Activated CD8-positive, alpha-beta T cell treated with anti-CD3 and anti-CD28 coated beads for 36 hours (primary cell): Measurements from ENCODE around the gene CTSH. TPM values are rescaled to one million over a fixed set of nuclear protein-coding genes. Genes with fewer than 3 reads are reported as not detected.

Experiments used
- ATAC-seq: fragments of 200-7000 bp; cut with Tn5 transposase; one replicate; pipeline ENCODE4 v1.10.0; 2021; ENCODE audit warnings: mild to moderate bottlenecking, moderate library complexity
- CTCF ChIA-PET: fragments of 350-600 bp; sonication (Branson Sonifier 250); formaldehyde crosslinking; loops from one replicate; lab custom pipeline; 2021; ENCODE audit warnings: antibody characterized with exemption; lab: Charles Lee
- POLR2A ChIA-PET: fragments of 350-600 bp; sonication (Branson Sonifier 250); formaldehyde crosslinking; loops from one replicate; lab custom pipeline; 2021; ENCODE audit warnings: antibody characterized with exemption; lab: Charles Lee
- DNase-seq: peaks from one replicate; pipeline ENCODE4 v3.0.0-alpha.2; 2020
- H3K27ac Mint-ChIP-seq: one replicate; pipeline ENCODE4 v1.8.0; 2021; ENCODE audit warnings: mild to moderate bottlenecking, mixed read lengths
- H3K27me3 Mint-ChIP-seq: one replicate; pipeline ENCODE4 v1.8.0; 2021; ENCODE audit warnings: mixed read lengths
- H3K36me3 Mint-ChIP-seq: one replicate; pipeline ENCODE4 v1.8.0; 2021; ENCODE audit warnings: low read depth, mixed read lengths
- H3K4me1 Mint-ChIP-seq: one replicate; pipeline ENCODE4 v1.8.0; 2021; ENCODE audit warnings: low read depth, mixed read lengths
- H3K4me3 Mint-ChIP-seq: one replicate; pipeline ENCODE4 v1.8.0; 2021; ENCODE audit warnings: mild to moderate bottlenecking, moderate library complexity, mixed read lengths
- H3K9me3 Mint-ChIP-seq: one replicate; pipeline ENCODE4 v1.8.0; 2021; ENCODE audit warnings: mixed read lengths
- intact Hi-C: fragments of 100-400 bp; cut with micrococcal nuclease; formaldehyde crosslinking; loops from one replicate; pipeline ENCODE4 v1.10.0; 2022
- total RNA-seq, 2 experiments: library from RNA; stranded (reverse); gene quantifications; one replicate each; pipeline ENCODE4 v1.2.3, GENCODE V29; 2021
- TF ChIP-seq, protein P1 (sequence below): fragments of 200-600 bp; IDR thresholded peaks from one replicate; pipeline ENCODE4 v1.8.0; 2022; ENCODE audit warnings: antibody characterized with exemption, mild to moderate bottlenecking

The CTSH gene
- total RNA-seq, 2 experiments from 2014 or later: 13.2 to 14.1 TPM

DNA sequence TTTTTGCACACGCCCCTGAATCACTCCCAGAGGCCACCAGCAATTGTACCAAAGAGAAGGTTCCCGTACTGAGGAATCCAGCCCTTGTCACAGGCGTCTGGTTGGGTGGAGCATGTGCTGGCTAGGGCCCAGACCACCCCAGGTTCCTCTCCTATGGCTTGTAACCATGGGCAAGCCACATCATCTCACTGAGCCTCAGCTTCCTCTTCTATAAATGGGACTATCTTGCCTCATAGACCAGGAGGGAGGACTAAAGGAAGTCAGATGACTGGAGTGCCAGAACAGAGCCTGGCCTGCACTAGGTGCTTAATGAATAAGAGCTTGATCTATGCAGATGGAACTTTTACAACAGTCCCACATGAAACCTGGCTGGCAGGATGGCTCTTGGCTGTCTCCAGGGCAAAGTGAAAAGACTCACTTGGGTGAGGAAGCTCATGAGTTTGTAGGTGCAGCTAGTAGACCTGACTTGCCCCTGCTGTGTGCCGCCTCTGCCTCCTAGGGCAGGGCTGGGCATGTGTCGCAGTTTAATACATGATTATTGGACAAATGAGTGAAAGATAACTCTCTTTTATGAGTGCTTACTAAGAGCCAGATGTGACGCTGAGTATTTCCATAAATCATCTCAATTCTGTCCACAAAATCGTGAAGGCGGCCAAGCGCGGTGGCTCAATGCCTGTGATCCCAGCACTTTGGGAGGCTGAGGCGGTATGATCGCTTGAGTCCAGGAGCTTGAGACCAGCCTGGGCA is 29.3 kb downstream of the CTSH start:
- H3K9me3 Mint-ChIP-seq: no peaks in the 10 kb centered on the region
- no peak overlapping the region for H3K4me3 Mint-ChIP-seq
- ATAC-seq (no peak), DNase-seq (no peak)
- H3K27me3 Mint-ChIP-seq: no peaks in the 10 kb centered on the region
- TF ChIP-seq, protein P1, sequence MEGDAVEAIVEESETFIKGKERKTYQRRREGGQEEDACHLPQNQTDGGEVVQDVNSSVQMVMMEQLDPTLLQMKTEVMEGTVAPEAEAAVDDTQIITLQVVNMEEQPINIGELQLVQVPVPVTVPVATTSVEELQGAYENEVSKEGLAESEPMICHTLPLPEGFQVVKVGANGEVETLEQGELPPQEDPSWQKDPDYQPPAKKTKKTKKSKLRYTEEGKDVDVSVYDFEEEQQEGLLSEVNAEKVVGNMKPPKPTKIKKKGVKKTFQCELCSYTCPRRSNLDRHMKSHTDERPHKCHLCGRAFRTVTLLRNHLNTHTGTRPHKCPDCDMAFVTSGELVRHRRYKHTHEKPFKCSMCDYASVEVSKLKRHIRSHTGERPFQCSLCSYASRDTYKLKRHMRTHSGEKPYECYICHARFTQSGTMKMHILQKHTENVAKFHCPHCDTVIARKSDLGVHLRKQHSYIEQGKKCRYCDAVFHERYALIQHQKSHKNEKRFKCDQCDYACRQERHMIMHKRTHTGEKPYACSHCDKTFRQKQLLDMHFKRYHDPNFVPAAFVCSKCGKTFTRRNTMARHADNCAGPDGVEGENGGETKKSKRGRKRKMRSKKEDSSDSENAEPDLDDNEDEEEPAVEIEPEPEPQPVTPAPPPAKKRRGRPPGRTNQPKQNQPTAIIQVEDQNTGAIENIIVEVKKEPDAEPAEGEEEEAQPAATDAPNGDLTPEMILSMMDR: no peak
- peaks cover 36% of the 10 kb centered on the region for H3K36me3 Mint-ChIP-seq
- ChIA-PET CTCF (interaction anchor here (0.7 to 1.1 kb wide), 3 partner anchors 10 to 269 kb away, joined by 3 read pairs; no protein-coding TSS in a partner anchor), POLR2A (interaction anchor here (0.6 kb wide), 1 partner anchor 995 kb away, joined by 3 read pairs; no protein-coding TSS in a partner anchor)
- H3K27ac Mint-ChIP-seq: peak overlapping the region; percentile 43
- H3K4me1 Mint-ChIP-seq: peaks cover 5% of the 10 kb centered on the region
- intact Hi-C loops: no loop called here

DNA sequence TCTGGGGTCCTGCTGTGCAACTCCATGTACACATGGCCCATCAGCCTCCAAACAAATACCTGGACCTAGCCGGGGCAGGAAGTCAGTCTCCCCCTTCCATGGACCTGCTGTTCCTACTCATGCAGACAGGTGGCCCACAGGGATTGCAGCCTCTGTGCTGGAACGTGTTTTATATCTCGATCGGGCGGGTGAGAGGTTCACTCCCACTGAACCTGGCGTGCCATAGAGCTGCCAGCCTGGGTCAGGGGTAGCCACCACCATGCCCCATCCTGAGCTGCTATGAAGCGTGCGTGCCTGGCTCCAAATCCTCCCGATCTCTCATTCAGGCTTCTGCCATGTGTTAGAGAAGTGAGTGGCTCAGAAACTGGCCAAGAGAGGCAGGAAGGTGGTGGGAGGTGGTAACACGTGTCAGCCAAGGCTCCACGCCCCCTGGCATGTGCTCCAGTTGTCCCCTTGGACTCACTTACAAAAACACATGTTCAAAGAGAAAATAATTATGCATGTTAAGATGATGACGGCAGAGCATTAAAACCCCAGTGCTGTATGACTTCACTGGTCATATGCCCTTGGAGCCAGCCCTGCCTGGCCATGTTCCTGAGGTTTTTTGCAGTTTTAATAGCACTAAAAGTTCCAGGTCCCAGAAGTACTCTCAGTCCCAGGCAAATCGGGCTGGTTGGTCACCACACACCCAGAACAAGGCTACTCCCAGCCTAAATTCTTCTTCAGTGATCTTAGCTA is 30.6 kb downstream of the CTSH start:
- no peaks in the 10 kb centered on the region for H3K9me3 Mint-ChIP-seq
- CTCF ChIA-PET: interaction anchor here (0.7 to 1.1 kb wide), 3 partner anchors 65 to 270 kb away, joined by 3 read pairs; no protein-coding TSS in a partner anchor
- H3K36me3 Mint-ChIP-seq: peaks cover 43% of the 10 kb centered on the region
- DNase-seq (no peak), ATAC-seq (no peak)
- peaks cover 11% of the 10 kb centered on the region for H3K4me1 Mint-ChIP-seq
- H3K27me3 Mint-ChIP-seq: no peaks in the 10 kb centered on the region
- TF ChIP-seq, protein P1: no peak
- intact Hi-C loops: no loop called here
- POLR2A ChIA-PET: interaction anchor here (0.5 kb wide), 1 partner anchor 11 kb away, joined by 3 read pairs; no protein-coding TSS in a partner anchor
- no peak overlapping the region for H3K4me3 Mint-ChIP-seq
- no peak overlapping the region for H3K27ac Mint-ChIP-seq

DNA sequence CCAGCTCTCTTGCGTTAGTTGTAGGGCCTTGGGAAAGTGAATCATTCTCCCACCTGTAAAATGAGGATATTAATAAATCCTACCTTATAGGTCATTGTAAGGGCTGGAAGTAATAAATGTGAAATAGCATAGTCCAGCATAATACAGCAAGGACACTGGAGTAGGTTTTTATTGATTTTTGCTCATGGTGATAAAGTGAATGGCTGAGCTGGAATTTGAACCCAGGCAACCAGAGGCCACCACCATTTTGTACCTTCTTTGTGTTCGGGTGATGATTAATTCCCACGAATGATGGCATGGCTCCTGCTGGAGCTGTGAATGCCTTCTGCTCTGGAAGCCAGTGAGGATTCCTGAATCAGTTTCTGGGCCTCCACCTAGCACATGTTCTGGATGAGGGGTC is 31.8 kb downstream of the CTSH start:
- Mint-ChIP-seq H3K4me1 (peaks cover 11% of the 10 kb centered on the region), H3K36me3 (peaks cover 43% of the 10 kb centered on the region), H3K4me3 (no peak overlapping the region), H3K27me3 (no peaks in the 10 kb centered on the region), H3K27ac (no peak overlapping the region), H3K9me3 (no peaks in the 10 kb centered on the region)
- intact Hi-C loops: no loop called here
- CTCF ChIA-PET: interaction anchor here (1.0 kb wide), 1 partner anchor 113 kb away, joined by 3 read pairs; no protein-coding TSS in a partner anchor
- DNase-seq (no peak), ATAC-seq (no peak)
- TF ChIP-seq, protein P1: no peak
- POLR2A ChIA-PET: interaction anchor here (0.6 kb wide), 1 partner anchor 13 kb away, joined by 3 read pairs; no protein-coding TSS in a partner anchor

DNA sequence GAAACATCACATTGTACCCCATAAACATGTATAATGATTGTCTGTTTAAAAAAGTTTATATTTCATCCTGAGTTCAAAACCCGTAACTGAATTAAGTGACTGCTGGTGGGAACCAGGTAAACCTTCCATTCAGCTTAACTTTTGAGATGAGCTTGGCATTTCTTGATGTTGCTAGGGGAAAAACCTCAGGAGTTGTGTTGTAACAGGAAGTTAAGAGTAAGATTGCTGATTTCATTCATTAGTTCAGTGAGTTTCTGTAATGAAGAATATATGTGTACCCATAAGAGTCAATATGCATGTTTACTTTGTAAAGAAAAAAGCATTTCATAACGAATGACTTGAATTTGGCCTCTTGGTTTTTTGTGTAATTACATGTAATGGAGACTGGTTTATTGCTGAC is 32.5 kb downstream of the CTSH start:
- TF ChIP-seq, protein P1: no peak
- intact Hi-C loops: no loop called here
- H3K36me3 Mint-ChIP-seq: peaks cover 41% of the 10 kb centered on the region

More for the DNA sequence above, 32.5 kb downstream of the CTSH start:
- Mint-ChIP-seq H3K4me1 (peaks cover 11% of the 10 kb centered on the region), H3K27me3 (no peaks in the 10 kb centered on the region), H3K4me3 (no peak overlapping the region), H3K9me3 (no peaks in the 10 kb centered on the region), H3K27ac (peak overlapping the region; percentile 39)
- ATAC-seq (no peak), DNase-seq (no peak)
- ChIA-PET CTCF (interaction anchor here (2.4 kb wide), 1 partner anchor 272 kb away, joined by 8 read pairs; no protein-coding TSS in a partner anchor), POLR2A (interaction anchor here (0.6 kb wide), 1 partner anchor 12 kb away, joined by 3 read pairs; no protein-coding TSS in a partner anchor)
